Stimulated activated CD4-positive, alpha-beta T cell treated with anti-CD3 and anti-CD28 coated beads, TNF-alpha, amount 100 ng/mL, for 4 hours (primary cell): ENCODE data around the gene RAI1.

Experiments
- DNase-seq, 3 experiments: peaks; one replicate each; pipeline ENCODE4 v3.0.0-alpha.2; 2020; ENCODE audit warnings: low read depth in 3 of 3

The RAI1 gene

GRCh38 chr17:17846003-17846402, 164.7 kb downstream of the RAI1 start:
- DNase-seq: no peak

GRCh38 chr17:17846645-17847044, 165.4 kb downstream of the RAI1 start:
- DNase-seq: no peak

GRCh38 chr17:17847118-17847689, 165.9 kb downstream of the RAI1 start:
- DNase-seq: no peak

DNA sequence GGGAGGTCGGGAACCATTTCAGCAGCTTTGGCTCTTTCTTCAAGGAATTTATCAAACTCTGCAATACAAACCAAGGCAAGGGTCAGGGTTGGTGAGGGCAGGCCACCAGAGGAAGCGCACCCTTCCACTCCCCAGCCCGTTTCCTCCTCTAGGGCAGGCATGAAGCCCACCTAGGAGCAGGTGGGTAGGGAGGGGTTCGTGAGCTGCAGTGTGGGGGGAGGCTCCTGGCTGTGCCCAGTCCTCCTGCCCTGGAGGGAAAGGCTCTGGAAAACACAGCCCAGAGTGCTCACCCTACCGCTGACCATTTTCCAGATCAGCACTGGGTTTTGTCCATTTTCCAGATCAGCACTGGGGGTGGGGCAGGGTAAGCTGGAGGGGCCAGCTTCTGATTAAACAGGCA, 166.5 kb downstream of the RAI1 start:
- no peak for DNase-seq

DNA sequence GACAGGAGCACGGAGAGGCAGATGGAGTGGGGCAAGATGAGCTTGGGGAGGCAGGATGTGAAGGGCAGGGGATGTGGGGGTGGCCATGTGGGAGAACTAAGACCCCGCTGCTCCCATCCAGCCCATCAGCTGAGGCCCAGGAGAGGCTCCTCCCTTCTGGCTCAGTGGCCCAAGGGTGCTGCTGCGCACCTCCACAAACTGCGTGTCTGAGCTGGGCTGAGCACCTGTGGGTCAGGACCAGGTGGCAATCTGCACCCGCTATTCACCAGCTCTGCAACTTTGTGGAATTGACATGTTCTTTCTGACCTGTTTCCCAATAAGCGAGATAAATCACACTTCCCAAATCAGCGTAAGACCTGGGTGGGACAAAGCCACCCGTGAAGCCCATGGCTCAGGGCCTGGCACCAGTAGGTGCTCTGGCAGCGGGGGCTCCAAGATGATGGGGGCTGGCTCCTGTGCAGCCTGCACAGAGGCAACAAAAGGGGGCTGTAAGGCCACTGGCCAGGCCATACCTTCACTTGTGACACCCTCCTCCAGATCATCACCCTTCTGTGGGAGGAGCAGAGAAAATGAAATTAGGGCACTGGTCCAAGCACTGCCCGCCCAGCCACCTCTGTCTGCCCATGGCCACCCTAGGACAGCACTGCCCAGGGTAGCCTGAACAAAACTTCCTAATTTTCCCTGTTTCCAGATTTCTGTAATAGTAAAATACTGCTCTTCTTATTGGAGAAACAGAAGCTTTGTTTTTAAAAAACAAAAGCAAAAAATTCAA, 167.2 kb downstream of the RAI1 start:
- no peak for DNase-seq

DNA sequence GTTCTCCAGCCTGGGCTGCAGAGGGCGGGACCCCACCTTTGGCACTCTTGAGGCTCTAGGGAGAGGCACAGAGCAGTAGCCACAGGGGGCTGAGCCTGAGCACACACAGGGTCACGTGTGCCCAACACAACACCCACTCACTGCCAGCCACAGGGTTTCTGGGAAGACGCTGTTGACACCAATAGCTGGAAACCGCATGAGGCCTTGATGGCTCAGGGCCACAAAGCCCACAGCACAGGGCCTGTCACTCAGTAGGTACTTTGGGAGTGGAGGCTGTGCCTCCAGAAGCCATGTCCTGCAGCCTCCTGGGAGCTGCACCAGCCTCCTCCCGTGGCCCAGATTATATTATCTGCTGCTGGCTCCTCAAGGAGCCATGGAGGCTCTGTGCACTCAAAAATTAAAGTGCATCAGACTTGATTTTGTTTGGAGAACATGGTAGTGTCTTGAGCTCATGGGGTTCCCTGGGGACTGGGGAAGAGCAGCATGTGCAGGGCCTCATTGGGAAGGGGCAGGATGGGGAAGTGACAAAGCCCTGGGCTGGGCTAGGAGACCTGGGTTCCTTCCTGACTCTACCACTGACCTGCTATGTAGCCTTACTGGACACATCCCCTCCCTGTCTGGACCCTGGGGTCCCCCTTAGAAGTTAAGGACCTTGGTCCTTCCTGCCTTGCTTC, 168.0 kb downstream of the RAI1 start:
- DNase-seq: peak; percentile 46 to 81 (median 68)

DNA sequence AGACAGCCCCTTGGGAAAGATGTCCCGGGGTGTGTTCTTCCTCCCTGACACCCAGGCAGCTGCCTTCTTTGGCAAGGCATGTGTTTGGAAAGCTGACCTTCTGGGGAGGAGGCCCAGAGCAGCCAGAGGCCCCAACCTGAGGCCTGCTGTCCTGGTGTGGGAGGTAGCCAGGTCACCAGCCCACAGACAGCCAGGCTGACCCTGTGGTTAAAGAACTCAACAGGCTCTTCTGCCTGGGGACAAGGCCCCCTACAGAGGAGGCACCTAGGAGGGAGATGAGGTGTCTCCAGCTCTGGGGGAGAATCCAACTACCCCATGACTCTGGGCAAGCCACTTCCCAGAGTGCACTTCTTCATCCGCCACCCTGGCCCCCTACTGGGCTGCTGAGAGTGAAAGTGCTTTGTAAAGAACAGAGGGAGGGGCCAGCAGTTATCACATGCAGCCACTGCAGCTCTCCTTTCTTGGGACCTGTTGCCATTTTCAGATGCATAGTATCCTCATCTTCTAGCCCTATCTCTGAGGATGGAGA, 168.7 kb downstream of the RAI1 start:
- DNase-seq: peak in 1 of 3 experiments; percentile 35

DNA sequence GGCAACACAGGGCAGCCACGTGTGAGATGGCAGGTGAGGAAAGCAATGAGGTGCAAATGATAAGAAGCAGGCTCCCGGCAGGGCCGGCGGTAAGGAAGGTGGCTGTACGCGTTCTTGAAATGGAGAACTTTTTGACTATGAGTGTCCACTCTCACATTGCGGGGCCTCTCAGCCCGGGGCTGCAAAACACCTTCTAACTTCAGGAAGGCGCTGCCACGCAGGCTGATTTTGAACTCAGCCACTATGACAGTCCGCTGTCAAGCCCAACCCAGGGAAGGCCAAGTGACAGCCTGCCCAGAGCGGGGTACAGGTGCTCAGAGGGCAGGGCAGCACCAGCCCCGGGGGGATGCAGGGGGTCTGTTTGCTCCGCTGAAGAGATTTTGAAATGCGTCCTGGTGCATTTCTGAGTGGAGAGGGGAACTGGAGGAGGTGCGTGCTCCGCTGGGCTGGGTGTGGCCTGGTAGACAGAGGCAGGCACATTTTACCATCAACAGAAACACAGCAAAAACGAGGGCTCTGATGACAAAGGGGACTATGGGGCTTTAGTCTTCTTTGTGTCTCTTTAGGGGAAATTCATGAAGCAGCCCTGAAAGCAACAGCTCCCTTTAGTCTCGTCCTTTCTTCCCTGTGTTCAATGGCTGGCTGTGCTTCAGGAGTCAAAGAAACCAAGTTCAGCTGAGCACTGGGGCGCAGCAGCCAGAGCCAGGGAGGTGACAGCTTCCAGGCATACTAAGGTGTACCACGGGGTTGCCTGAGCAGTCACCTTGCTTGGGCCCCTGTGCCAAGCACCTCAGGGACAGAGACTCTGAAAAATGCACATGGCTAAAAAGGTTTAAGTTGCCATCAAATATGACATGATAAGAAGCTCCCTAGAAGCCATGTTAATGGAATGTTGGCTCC, 170.1 kb downstream of the RAI1 start:
- DNase-seq: no peak

GRCh38 chr17:17852930-17853329, 171.7 kb downstream of the RAI1 start:
- no peak for DNase-seq

DNA sequence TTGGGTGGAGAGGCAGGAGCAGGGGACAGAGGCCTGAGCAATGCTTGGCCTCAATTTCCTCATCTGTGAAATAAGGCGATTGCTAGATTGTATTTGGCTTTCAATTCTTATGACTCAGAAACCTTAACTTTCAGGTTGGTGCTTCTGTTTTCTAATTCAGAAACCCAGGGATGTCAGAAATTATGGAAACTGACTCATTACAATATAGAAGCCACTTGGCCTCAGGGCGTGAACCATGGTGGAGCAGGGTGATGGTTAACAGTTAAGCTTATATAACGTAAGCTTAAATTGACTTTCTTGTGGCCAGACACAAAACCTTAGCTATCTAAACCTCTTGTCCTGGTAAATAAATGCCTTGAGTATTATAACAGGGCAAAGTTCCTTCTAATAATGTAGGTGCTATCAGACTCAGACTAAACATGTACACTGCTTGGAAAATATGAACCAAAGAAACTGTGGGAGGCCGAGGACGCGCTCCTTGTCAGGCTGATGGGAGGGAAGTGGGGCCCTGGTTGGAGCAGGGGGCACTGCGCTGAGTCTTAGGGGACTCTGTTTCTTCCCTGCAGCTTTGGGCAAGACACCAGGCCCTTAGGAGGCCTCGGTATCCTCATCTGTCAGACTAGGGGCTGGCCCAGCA, 172.7 kb downstream of the RAI1 start:
- no peak for DNase-seq

- no peak for DNase-seq
These were observed 174.7 kb downstream of the RAI1 start for GRCh38 chr17:17855976-17856375.

DNA sequence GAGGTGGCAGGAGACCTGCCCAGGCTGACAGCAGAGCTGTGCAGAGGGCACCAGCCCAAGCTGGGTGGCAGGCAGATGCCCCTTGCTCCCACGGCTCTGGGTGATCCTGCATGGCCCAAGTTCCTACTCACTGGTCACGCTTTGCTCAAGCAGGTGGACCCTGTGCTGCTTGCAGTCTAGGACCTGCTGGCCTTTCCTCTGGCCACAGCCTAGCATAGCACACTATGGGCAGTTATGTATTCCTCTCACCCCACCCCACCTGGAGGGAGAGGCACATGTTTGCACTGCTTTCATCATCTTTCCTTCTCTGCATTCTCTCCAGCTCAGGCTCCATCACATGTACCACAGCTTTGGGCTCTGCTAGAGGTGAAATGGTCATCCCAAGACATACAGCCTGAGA, 175.1 kb downstream of the RAI1 start:
- DNase-seq: no peak

DNA sequence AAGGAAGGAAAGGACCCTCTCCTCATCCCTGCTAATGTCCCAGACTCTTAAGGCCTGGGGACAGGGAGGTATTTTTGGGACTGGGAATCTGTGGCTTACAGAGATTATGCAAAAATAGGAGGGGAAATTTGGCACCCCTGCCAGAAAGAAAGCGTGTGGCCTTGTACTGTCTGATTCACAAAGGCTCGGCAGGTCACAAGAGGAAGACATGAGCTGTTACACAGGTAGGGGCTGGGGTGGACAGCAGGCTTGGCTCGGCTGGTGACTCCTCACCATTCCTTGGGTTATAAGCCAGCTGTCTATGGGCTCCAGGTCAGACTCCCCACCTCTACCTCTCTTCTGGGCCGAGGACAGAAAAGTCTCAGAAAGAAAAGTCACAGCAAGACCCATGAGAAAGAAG, 176.2 kb downstream of the RAI1 start:
- DNase-seq: no peak

GRCh38 chr17:17859909-17860765, 178.9 kb downstream of the RAI1 start:
- peak; percentile 43 to 61 (median 45) for DNase-seq

GRCh38 chr17:17860766-17861107, 179.5 kb downstream of the RAI1 start:
- DNase-seq: no peak
